Measurements from ENCODE around the gene C2orf69. TPM values are rescaled to one million over a fixed set of nuclear protein-coding genes. Genes with fewer than 3 reads are reported as not detected.
"Not testable (repeated sequence)": the region's sequence is repeated elsewhere in the genome, so short reads cannot be mapped to it uniquely, and the experiment has no call there.

C2orf69 gene
- total and polyA plus RNA-seq, 12 donors = 4.4 to 11.4 (median 7.7) TPM

GRCh38 chr2:199903111-199903510 is 8.0 kb upstream of the C2orf69 start:
- Histone ChIP-seq H3K4me1 (no peaks in the 10 kb centered on the region), H3K36me3 (no peaks in the 10 kb centered on the region), H3K9me3 (no peaks in the 10 kb centered on the region), H3K4me3 (no peak overlapping the region), H3K27me3 (no peaks in the 10 kb centered on the region), H3K27ac (no peak overlapping the region)
- 96 to 100% methylated on average over 1 of the region's 1 CpG for WGBS, 2 donors
- no peak for TF ChIP-seq CTCF (IDR thresholded peaks at IDR 0.05)
- intact Hi-C loops (cut with DNase I) = no loop called here
- DNase-seq (no peak), ATAC-seq (no peak)

- no peak for DNase-seq
- Histone ChIP-seq H3K36me3 (no peaks in the 10 kb centered on the region), H3K27me3 (no peaks in the 10 kb centered on the region), H3K4me3 (no peak overlapping the region), H3K4me1 (peaks cover 0 to 11% (median 9%) of the 10 kb centered on the region in 9 donors), H3K9me3 (no peaks in the 10 kb centered on the region), H3K27ac (no peak overlapping the region)
- WGBS, 2 donors = 81 to 83% methylated on average over 2 of the region's 2 CpGs
- no peak for TF ChIP-seq CTCF (IDR thresholded peaks at IDR 0.05)
- intact Hi-C loops (cut with DNase I) = no loop called here
- ATAC-seq = no peak
Observed at GRCh38 chr2:199907008-199907714, 3.9 kb upstream of the C2orf69 start.

- no peak for DNase-seq
- Histone ChIP-seq H3K27ac (peak overlapping the region in 5 of 10 donors; percentile 92 to 97 (median 95)), H3K4me3 (peak overlapping the region; percentile 43 to 96 (median 82)), H3K4me1 (peaks cover 5 to 34% (median 29%) of the 10 kb centered on the region in 9 donors), H3K27me3 (no peaks in the 10 kb centered on the region), H3K36me3 (peaks cover 0 to 4% (median 0%) of the 10 kb centered on the region in 9 donors), H3K9me3 (no peaks in the 10 kb centered on the region)
- no peak for ATAC-seq
- WGBS, 2 donors = 40 to 47% methylated on average over 18 of the region's 18 CpGs
- no peak for TF ChIP-seq CTCF (IDR thresholded peaks at IDR 0.05)
- intact Hi-C loops (cut with DNase I) = no loop called here
Observed at GRCh38 chr2:199910338-199911051, 598 bp upstream of the C2orf69 start.

- no peak for DNase-seq
- Histone ChIP-seq H3K9me3 (peaks cover 0 to 2% (median 0%) of the 10 kb centered on the region in 11 donors), H3K27ac (peak overlapping the region; percentile 55 to 98 (median 95)), H3K36me3 (peaks cover 0 to 14% (median 4%) of the 10 kb centered on the region in 9 donors), H3K4me1 (peaks cover 5 to 34% (median 29%) of the 10 kb centered on the region in 9 donors), H3K27me3 (no peaks in the 10 kb centered on the region), H3K4me3 (peak overlapping the region; percentile 43 to 96 (median 82))
- 1% methylated on average over 13 of the region's 13 CpGs for WGBS, 2 donors
- no peak for TF ChIP-seq CTCF (IDR thresholded peaks at IDR 0.05)
- ATAC-seq = peak in 2 of 8 donors; percentile 55 to 71
- intact Hi-C loops (cut with DNase I) = no loop called here
Observed at GRCh38 chr2:199911877-199912161, 726 bp downstream of the C2orf69 start.

- DNase-seq; H3K9me3 ChIP-seq; ATAC-seq; intact Hi-C loops (cut with DNase I); H3K27me3 ChIP-seq: not testable (repeated sequence)
- Histone ChIP-seq H3K4me3 (peak overlapping the region in 9 of 10 donors; percentile 71 to 96 (median 82)), H3K4me1 (peaks cover 5 to 34% (median 29%) of the 10 kb centered on the region in 9 donors), H3K27ac (peak overlapping the region in 1 of 10 donors; percentile 90), H3K36me3 (peaks cover 0 to 19% (median 5%) of the 10 kb centered on the region in 9 donors)
- 90 to 92% methylated on average over 12 of the region's 12 CpGs for WGBS, 2 donors
Observed at GRCh38 chr2:199912553-199913114, 1.5 kb downstream of the C2orf69 start.
